Astrocyte of the hippocampus (primary cell): Measurements from ENCODE around the gene PRPF31.

Experiments used
- DNase-seq: peaks from one replicate; pipeline ENCODE4 v3.0.0; 2011; ENCODE audit warnings: low read depth, low spot score

The PRPF31 gene

GRCh38 chr19:54107876-54108490, 7.6 kb upstream of the PRPF31 start:
- no peak for DNase-seq

DNA sequence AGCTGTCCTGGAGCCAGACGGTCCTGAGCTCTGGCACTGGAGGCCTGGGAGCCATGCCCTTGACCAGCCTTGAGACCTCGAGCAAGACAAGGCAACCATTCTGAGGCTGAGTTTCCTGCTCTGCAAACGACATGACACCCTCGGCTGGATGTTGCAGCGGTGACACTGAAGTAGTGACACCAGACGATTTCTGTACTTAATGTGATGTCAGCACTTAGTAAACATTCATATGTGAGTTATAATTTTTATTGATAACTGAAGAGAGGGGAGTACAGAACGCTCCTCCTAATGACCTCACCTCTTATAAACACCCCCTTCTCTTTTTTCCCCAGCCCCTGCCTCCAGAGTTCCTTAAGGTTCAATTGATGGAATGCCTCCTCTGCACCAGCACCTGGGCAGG, 7.1 kb upstream of the PRPF31 start:
- no peak for DNase-seq

GRCh38 chr19:54109651-54110050, 5.9 kb upstream of the PRPF31 start:
- no peak for DNase-seq

DNA sequence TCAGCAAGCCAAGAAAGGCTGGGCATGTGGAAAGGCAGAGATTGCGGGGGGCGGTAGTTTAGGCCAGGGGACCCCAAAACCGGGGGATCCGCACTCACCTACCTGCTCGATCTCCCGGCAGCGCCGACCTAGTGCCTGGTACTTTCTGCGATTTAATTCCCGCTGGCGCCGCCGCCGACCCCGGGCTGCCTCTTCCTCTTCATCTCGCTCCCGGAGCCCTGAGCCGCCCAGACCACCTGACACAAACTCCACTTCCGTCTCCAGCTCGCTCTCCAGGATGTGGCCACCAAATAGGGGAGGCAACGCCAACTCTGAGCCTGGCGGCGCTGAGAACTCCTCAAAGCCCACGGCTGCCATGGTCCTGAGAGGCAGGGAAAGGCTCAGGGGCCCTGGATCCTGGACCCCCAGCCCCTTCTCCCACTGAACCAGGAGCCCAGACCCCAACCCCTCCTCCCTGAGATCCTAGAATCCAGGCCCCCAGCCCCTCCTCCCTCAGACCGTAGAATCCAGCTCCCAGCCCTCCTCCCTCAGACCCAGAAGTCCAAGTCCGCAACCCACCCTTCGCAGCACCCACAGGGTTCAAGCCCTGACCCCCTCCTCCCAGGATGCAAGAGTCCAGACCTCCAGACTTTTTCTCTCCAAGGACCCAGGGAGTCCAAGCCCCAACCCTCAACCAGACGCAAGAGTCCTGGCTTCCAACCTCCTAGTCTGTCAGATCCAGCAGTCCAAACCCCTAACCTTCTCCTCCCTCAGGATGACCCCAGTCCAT, 1.0 kb upstream of the PRPF31 start:
- peak; percentile 59 for DNase-seq

- DNase-seq: no peak
Observed at GRCh38 chr19:54121259-54121658, 5.7 kb downstream of the PRPF31 start.

GRCh38 chr19:54123682-54124081, 8.1 kb downstream of the PRPF31 start:
- no peak for DNase-seq

DNA sequence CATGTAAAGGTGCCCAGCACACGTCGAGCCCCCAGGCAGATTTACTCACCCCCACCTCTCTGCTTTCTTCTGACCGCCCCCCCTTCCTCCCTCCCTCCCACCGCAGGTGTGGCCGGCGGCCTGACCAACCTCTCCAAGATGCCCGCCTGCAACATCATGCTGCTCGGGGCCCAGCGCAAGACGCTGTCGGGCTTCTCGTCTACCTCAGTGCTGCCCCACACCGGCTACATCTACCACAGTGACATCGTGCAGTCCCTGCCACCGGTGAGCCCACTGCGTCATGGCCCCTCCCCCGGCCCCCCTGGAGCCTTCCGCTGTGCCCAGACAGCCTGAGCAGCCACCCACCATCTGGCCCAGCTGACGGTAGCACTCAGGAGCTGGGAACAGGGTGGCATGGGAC, 8.8 kb downstream of the PRPF31 start:
- no peak for DNase-seq

- no peak for DNase-seq
Observed at GRCh38 chr19:54125713-54126112, 10.2 kb downstream of the PRPF31 start.

DNA sequence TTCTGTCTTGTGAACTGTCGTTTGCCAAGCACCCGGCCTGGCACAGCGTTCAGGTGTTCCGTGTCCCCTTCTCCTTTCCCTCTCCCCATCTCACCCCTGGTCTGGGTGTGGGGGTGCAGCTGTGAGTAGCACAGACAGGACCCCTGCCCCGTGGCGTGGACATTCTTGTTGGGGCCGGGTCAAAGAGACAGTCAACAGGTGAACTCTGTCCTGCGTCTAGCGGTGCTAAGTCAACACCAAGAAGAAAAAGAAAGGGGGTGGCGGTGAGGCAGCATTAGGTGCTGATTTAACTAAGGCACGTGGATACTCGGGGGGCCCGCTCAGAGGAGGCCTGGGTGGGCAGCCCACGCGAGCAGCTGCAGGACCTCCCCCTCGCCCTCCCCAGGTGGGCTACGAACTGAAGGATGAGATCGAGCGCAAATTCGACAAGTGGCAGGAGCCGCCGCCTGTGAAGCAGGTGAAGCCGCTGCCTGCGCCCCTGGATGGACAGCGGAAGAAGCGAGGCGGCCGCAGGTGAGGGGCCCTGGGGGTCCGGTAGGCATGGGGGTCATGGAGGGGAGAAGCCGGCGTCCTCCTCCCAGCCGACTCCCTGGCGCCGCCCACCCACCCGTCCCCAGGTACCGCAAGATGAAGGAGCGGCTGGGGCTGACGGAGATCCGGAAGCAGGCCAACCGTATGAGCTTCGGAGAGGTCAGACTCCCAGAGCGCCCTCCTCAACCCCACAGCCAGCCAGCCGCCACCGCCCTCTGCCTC, 12.3 kb downstream of the PRPF31 start:
- DNase-seq: no peak

DNA sequence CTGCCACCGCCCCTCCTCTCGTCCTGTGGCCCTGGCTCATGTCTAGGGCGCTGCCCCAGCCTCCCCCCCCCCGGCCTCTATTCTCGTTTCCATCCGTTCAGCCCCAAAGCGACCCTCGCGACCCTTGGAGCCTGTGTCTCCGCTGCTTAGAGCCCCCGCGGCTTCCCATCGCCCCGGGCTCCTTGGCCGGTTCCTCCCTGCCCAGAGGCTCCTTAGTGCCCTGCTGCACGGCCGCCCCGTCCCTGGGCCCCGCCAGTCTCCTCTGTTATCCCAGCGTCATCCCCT, 12.8 kb downstream of the PRPF31 start:
- DNase-seq: no peak

DNA sequence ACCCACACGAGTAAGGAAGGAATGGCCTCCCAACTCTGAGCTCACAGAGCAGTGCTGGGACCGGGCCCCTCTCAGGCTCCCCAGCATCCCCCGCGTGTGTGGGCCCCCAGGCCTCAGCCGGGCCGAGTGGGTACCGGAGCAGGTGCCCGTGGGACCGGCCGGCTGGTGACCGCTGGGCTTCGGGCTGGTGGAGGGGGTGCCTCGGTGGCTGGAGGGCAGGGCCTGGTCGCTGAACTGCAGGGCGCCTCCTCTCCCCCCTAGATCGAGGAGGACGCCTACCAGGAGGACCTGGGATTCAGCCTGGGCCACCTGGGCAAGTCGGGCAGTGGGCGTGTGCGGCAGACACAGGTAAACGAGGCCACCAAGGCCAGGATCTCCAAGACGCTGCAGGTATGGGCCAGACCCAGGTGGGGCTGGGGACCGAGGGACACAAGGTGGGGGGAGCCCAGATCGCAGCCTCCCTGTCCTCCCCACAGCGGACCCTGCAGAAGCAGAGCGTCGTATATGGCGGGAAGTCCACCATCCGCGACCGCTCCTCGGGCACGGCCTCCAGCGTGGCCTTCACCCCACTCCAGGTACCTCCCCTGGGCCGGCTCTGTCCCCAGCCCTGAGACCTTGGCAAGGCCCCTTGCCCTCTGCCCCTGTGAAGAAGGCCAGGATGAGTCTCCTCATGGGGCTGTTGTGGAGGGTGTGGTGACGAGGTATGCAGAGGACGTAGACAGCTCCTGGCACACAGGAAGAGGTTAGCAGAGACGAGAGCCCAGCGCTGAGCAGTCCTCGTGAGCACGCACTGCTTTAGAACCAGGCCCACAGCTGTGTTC, 13.5 kb downstream of the PRPF31 start:
- DNase-seq: no peak

GRCh38 chr19:54129617-54129996, 14.1 kb downstream of the PRPF31 start:
- no peak for DNase-seq

DNA sequence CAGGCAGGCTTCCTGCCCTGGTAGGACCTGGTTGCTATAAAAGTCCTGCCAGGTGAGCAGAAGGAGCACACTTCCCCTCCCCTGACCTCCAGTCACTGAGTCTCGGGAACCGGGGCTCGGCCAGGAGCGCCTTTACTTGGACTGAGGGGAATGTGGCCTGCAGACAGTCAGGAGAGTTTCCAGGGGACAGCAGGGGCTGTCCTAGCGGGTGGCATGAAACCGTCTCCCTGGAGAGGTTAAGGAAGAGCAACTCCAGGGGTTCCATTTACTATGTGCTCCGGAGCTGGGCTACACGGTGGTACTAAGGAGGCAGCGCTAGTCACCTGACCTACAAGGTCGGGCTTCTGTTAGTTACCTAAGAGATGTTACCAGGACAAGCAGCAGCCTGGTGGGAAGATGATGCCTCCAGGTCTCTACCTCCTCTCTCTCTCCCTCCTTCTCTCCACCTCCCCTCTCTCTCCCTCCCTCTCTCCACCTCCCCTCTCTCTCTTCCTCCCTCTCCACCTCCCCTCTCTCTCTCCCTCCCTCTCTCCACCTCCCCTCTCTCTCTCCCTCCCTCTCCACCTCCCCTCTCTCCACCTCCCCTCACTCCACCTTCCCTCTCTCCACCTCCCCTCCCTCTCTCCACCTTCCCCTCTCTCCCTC, 17.9 kb downstream of the PRPF31 start:
- peak; percentile 41 for DNase-seq

DNA sequence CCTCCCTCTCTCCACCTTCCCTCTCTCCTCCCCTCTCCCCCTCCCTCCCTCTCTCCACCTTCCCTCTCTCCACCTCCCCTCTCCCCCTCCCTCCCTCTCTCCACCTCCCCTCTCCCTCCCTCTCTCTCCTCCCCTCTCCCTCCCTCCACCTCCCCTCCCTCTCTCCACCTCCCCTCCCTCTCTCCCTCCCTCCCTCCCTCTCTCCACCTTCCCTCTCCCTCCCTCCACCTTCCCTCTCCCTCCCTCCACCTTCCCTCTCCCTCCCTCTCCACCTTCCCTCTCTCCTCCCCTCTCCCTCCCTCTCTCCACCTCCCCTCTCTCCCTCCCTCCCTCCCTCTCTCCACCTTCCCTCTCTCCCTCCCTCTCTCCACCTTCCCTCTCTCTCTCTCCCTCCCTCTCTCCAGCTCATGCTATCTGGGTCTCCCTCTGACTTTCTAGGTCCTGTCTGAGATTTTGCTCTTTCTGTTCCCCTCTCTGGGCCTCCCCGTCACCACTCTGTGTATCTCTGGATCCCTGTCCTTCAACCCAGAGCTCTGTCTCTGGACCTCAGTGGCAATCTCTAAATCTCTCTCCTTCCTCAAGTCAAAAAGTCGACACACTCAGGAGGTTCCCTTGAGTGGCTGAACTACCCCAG, 18.5 kb downstream of the PRPF31 start:
- DNase-seq: no peak

DNA sequence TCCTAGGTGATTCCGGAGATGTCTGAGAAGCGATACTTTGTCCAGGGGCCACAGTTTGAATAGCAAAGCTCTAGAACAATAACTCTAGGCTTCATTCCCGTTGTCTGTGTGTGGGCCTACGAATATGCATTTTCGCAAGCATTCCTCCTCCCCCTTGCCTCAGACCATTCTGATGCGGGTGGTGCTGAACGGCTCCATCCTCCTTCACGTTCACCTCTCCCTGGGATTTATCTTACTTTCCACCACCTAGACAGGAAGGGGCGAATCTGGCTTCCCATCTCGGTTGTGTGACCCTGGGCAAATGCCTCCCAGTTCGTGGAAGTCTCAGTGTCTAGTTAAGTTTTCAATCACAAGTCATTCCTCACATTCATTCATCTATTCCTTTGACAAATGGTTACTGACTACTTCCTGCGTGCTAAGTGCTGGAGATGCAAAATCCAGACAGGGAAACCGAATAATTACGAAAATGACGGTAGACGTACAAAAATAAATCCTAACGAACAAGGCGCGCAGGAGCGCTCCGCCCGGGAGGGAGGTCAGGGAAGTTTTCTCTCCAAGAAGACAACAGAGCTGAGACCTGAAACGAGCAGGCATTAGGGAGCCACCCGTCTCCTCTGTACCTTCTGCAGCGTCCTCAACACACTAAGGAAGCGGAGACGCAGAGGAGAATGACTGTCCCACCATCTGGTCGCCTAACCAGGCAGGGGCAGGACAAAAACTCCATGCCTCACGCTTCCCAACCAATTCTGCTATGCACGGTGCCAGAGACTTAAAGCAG, 20.7 kb downstream of the PRPF31 start:
- no peak for DNase-seq

- DNase-seq: peak; percentile 100
Observed at GRCh38 chr19:54136864-54137698, 21.5 kb downstream of the PRPF31 start.

DNA sequence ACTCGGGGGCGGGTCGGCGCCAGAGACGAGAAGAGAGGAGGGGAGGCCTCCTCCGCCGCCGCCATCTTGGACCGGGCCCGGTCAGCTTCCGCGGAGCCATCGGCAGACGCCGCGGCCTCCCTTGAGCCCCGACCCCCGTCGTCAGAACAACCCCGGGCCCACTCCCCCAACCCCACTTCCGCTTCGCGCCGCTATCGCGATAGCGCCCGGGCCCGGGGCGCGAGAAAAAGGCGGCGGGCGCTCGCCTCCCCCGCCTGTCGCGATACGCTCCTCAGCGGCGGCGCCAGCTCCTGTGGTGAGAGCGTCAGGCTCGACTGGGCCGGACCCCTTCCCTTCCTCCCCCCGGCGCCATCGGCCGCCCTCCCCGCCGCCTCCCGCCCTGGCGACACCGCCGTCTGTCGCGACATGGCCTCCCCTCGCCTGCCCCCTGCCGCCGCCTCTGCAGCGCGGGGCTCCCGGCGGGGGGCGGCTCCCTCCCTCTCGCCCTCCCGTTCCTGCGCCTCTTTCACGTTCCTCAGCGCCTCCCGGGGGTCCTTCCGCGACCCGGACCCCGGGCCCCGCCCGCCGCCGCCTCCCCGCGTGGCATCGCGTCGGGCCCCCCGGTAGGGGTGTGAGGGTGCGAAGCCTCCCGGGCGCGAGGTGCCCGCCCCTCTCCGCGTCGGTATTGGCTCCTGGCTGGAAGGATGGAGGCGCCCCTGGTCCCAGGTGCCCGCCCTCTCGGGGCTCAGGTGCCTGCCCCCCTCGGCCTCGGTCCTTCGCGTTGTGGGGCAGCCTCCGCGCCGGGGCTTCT, 22.3 kb downstream of the PRPF31 start, which contains the start of gene CNOT3:
CNOT3 (plus strand) TSS at position 64 of the 790 bp plus-strand sequence. CDS start 5,217 bp downstream, outside the sequence.
- DNase-seq: peak; percentile 43

DNA sequence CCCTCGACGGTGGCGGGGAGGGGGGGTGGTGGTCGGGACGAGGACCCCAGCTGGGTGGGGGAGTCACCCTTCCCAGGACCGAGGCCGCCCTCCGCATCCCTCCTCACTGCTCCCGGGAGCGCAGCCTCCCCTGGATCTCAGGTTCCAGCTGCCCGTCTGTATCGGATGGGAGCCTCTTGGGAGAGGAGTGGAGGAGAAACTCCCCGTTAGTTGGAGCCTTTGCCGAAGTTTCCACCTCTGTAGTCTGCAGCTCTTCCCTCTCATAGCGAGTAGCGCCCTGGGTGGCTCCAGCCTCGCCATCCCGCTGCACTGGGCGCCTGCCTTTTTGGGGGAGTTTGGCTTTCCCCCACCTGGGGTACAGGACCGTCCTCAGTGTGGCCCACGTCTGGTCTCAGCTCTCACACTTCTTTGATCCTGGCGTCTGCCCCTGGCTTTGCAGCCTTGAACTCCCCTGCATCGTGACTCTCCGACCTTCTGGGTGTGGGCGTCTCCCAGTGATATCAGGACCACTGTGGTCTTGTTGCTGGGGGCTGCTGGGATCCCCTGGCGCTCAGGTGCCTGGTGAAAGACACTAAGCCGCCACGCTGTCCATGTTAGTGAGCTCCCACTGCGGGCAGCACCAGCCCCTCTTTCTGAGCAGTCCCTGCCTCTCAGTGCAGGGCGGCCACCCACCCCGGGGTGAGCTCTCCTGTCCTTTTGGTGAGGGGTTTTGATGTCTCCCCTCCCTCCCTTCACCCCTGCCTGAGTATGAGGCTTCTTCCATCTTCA, 23.1 kb downstream of the PRPF31 start:
- peak; percentile 32 for DNase-seq
